MM.1S (cell line): ENCODE measurements around the gene STK32B.

Experiments used
- CTCF ChIP-seq: fragments of 300-600 bp; sonication (generic); IDR thresholded peaks from 2 replicates; pipeline ENCODE4 v1.5.1; 2016; ENCODE audit warnings: antibody characterized with exemption, low read length, mixed read lengths
- EZH2 ChIP-seq: fragments of 300-600 bp; sonication (generic); optimal IDR thresholded peaks from 2 replicates; pipeline ENCODE3; 2017; ENCODE audit warnings: low read depth, mild to moderate bottlenecking, antibody characterized with exemption, low read length, mixed read lengths
- EZH2phosphoT487 ChIP-seq: fragments of 300-600 bp; sonication (generic); IDR thresholded peaks from 2 replicates; pipeline ENCODE4 v1.6.1; 2018; ENCODE audit warnings: antibody characterized with exemption, low read length

- peak; percentile 30 for TF ChIP-seq CTCF
- TF ChIP-seq EZH2, result no peak
- no peak for TF ChIP-seq EZH2phosphoT487
These were observed 326.7 kb downstream of the STK32B start for GRCh38 chr4:5378002-5378401.
